HG02943 (cell line): ENCODE results near the gene CYP24A1.

Experiments used
- ATAC-seq: cut with Tn5 transposase; IDR thresholded peaks from one replicate; pipeline ENCODE4 v1.9.1; 2021; ENCODE audit warnings: mild to moderate bottlenecking, low read depth, moderate library complexity; ENCODE audit not compliant: unreplicated experiment

The CYP24A1 gene

GRCh38 chr20:54158856-54159418 is 14.8 kb downstream of the CYP24A1 start:
- ATAC-seq = no peak

GRCh38 chr20:54158226-54158625 is 15.6 kb downstream of the CYP24A1 start:
- no peak for ATAC-seq

- no peak for ATAC-seq
Observed at GRCh38 chr20:54156981-54157835, 16.6 kb downstream of the CYP24A1 start.

GRCh38 chr20:54156522-54156921 is 17.3 kb downstream of the CYP24A1 start:
- ATAC-seq = no peak

GRCh38 chr20:54155736-54156317 is 18.0 kb downstream of the CYP24A1 start:
- no peak for ATAC-seq

GRCh38 chr20:54154439-54154838 is 19.3 kb downstream of the CYP24A1 start:
- no peak for ATAC-seq

- ATAC-seq = no peak
Observed at GRCh38 chr20:54153847-54154246, 19.9 kb downstream of the CYP24A1 start.

- no peak for ATAC-seq
Observed at GRCh38 chr20:54153041-54153327, 20.8 kb downstream of the CYP24A1 start.

- no peak for ATAC-seq
Observed at GRCh38 chr20:54152227-54153040, 21.4 kb downstream of the CYP24A1 start.

- ATAC-seq = no peak
Observed at GRCh38 chr20:54151511-54152226, 22.1 kb downstream of the CYP24A1 start.

GRCh38 chr20:54151075-54151439 is 22.7 kb downstream of the CYP24A1 start:
- ATAC-seq = no peak

GRCh38 chr20:54149765-54150264 is 24.0 kb downstream of the CYP24A1 start:
- no peak for ATAC-seq

GRCh38 chr20:54148947-54149764 is 24.6 kb downstream of the CYP24A1 start:
- ATAC-seq = no peak

- ATAC-seq = no peak
Observed at GRCh38 chr20:54146672-54147071, 27.1 kb downstream of the CYP24A1 start.

GRCh38 chr20:54144847-54145414 is 28.9 kb downstream of the CYP24A1 start:
- no peak for ATAC-seq

GRCh38 chr20:54140927-54141566 is 32.7 kb downstream of the CYP24A1 start:
- no peak for ATAC-seq

GRCh38 chr20:54140486-54140885 is 33.3 kb downstream of the CYP24A1 start:
- ATAC-seq = no peak

GRCh38 chr20:54140067-54140466 is 33.7 kb downstream of the CYP24A1 start:
- no peak for ATAC-seq

- no peak for ATAC-seq
Observed at GRCh38 chr20:54139188-54139587, 34.6 kb downstream of the CYP24A1 start.
